HEK293T (cell line): ENCODE results near the gene PRR29.

Experiments used
- ARNT ChIP-seq: fragments of 450-650 bp; IDR thresholded peaks from 2 replicates; pipeline ENCODE4 v1.6.1; 2017; ENCODE audit warnings: mild to moderate bottlenecking
- BHLHE40 ChIP-seq: fragments of 450-650 bp; IDR thresholded peaks from 2 replicates; pipeline ENCODE4 v1.6.1; 2016; ENCODE audit warnings: mild to moderate bottlenecking, moderate library complexity, borderline replicate concordance
- ELF4 ChIP-seq: fragments of 450-650 bp; IDR thresholded peaks from 2 replicates; pipeline ENCODE4 v1.6.1; 2017; ENCODE audit warnings: antibody characterized with exemption
- FOXA1 ChIP-seq: fragments of 450-650 bp; IDR thresholded peaks from 2 replicates; pipeline ENCODE4 v1.6.1; 2016; ENCODE audit warnings: mild to moderate bottlenecking
- FOXM1 ChIP-seq: fragments of 450-650 bp; IDR thresholded peaks from 2 replicates; pipeline ENCODE4 v1.6.1; 2017; ENCODE audit warnings: mild to moderate bottlenecking, borderline replicate concordance
- L3MBTL2 ChIP-seq: fragments of 450-650 bp; conservative IDR thresholded peaks from 2 replicates; pipeline ENCODE4 v1.6.1; 2016; ENCODE audit warnings: mild to moderate bottlenecking
- NFRKB ChIP-seq: fragments of 450-650 bp; IDR thresholded peaks from 2 replicates; pipeline ENCODE4 v1.6.1; 2016; ENCODE audit warnings: mild to moderate bottlenecking, moderate library complexity
- PKNOX1 ChIP-seq: fragments of 450-650 bp; IDR thresholded peaks from 2 replicates; pipeline ENCODE4 v1.6.1; 2016
- SP1 ChIP-seq: fragments of 450-650 bp; IDR thresholded peaks from 2 replicates; pipeline ENCODE4 v1.6.1; 2017
- SUZ12 ChIP-seq: fragments of 450-650 bp; IDR thresholded peaks from 2 replicates; pipeline ENCODE4 v1.6.1; 2016; ENCODE audit warnings: mild to moderate bottlenecking
- TARDBP ChIP-seq: fragments of 450-650 bp; IDR thresholded peaks from 2 replicates; pipeline ENCODE4 v1.6.1; 2016
- ZNF384 ChIP-seq: fragments of 450-650 bp; IDR thresholded peaks from 2 replicates; pipeline ENCODE4 v1.6.1; 2016

- TF ChIP-seq FOXA1 (no peak), TARDBP (no peak), SUZ12 (no peak), FOXM1 (no peak), BHLHE40 (no peak), ARNT (no peak), NFRKB (no peak), PKNOX1 (no peak), L3MBTL2 (no peak), ZNF384 (no peak), ELF4 (no peak), SP1 (no peak)
Observed at GRCh38 chr17:63973247-63973646, 24.9 kb upstream of the PRR29 start.
